A549 treated with CpdA at 1 μM for 4 hours (cell line): Measurements from ENCODE around the gene CDC27. TPM values are rescaled to one million over a fixed set of nuclear protein-coding genes. Genes with fewer than 3 reads are reported as not detected.

ENCODE experiments used
- total RNA-seq: library from RNA; stranded (reverse); fragments of 200-300 nt; extraction: Qiagen RNA extraction; gene quantifications from 5 replicates; pipeline ENCODE4 v1.2.3, GENCODE V29; 2022; ENCODE audit warnings: low read depth

Gene CDC27, protein sequence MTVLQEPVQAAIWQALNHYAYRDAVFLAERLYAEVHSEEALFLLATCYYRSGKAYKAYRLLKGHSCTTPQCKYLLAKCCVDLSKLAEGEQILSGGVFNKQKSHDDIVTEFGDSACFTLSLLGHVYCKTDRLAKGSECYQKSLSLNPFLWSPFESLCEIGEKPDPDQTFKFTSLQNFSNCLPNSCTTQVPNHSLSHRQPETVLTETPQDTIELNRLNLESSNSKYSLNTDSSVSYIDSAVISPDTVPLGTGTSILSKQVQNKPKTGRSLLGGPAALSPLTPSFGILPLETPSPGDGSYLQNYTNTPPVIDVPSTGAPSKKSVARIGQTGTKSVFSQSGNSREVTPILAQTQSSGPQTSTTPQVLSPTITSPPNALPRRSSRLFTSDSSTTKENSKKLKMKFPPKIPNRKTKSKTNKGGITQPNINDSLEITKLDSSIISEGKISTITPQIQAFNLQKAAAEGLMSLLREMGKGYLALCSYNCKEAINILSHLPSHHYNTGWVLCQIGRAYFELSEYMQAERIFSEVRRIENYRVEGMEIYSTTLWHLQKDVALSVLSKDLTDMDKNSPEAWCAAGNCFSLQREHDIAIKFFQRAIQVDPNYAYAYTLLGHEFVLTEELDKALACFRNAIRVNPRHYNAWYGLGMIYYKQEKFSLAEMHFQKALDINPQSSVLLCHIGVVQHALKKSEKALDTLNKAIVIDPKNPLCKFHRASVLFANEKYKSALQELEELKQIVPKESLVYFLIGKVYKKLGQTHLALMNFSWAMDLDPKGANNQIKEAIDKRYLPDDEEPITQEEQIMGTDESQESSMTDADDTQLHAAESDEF
- total RNA-seq, result 67.8 to 92.8 TPM (median 82.5 TPM) in 5 replicates

DNA sequence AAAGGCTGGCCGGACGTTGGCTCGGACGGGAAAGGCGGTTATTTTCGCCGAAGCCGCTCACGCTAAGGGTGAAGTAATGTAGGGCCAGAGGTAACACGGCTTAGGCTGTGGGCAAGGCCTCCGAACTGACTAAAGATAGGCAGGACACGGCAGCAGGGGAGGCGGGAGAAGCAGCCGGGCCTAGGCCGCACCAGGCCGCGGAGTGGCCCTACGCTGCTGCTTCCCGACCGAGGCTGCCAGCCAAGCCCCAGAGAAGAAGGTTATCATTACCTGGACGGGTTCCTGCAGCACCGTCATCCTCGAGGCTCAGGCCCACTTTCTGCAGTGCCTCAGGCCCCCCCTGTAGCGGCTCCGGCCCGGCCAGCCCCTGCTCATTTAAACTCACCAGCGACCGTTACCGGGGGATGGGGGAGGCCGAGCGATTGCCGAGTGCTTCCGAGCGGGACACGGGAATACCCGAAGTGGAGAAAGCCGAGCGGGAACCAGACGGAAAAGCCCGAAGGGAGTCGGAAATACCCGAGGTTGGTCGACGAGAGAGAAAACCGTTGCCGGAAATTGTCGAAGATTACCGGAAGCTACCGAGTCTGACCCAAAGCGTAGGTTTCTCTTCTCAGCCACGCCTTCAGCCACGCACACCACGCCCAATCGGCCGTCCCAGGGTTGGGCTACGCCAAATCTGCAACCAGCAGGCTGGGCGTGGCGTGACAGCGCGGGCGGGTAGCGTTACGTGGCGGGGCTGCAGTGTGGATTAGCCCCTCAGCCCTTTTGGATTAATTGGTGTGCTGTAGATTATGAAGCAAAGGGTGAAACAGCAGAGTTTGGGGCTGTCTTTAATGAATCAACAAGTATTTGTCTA lies at the start of gene CDC27:
Gene CDC27, minus strand, starts transcription at position 420 of the 856 bp plus-strand sequence. Its CDS starts 123 bp downstream, at position 297.

DNA sequence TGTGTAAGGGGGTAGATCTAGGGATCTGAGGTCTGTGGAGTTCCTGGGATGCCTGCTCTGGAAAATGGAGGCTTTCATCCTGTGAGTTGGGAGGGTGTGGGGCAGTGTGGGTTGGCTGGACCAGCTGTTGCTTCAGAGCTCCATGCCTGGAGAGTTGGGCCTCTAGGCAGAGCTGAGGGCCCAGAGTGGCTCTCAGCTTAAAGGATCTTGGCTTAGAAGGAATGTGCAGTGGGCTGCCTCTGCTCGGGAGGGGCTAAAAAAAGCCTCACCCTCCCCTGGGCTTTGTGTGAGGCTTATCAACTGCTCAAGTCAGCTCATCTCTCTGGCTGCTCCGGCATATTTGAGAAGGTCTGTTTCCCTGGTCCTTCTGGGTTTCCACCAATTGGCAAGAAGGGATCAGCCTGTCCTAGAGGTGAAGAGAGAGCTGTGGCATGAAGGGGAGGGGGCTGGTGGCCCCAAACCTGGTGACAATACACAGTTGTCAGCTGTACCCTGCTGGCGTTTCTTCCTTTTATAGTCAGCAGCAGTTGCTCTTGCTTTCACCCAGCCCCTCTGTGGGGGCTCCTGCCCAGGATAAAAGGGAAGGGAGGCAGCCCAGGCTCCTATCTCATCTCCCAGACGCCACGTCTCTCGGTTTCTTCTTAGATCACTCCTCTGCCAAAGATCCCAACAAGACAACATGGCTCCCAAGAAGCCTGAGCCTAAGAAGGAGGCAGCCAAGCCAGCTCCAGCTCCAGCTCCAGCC lies 19.8 kb upstream of the CDC27 start, which contains the start of gene MYL4:
Gene MYL4, plus strand, starts transcription at position 605 of the 745 bp plus-strand sequence. Its CDS starts 75 bp downstream, at position 680.

Other genes starting within 250 kb of the CDC27 start
- gene RPRML, start 210.0 kb downstream of the CDC27 start, total RNA-seq, result 0.29 to 0.84 TPM (median 0.72 TPM) in 4 of 5 replicates, not detected in the other
- 0.15 TPM in 1 of 5 replicates, not detected in the others for gene MYL4, start 20.1 kb upstream of the CDC27 start, total RNA-seq
- gene ITGB3, start 64.5 kb upstream of the CDC27 start, total RNA-seq, result 2.7 to 5.8 TPM (median 4.5 TPM) in 5 replicates
- gene EFCAB13, start 134.7 kb upstream of the CDC27 start, total RNA-seq, result 1.1 to 2.8 TPM (median 2.1 TPM) in 5 replicates